IMR-90 (cell line): ENCODE measurements around the gene RAB20. TPM values are rescaled to one million over a fixed set of nuclear protein-coding genes. Genes with fewer than 3 reads are reported as not detected.

ENCODE experiments used
- ATAC-seq: fragments of 200-7000 bp; cut with Tn5 transposase; 2 replicates; pipeline ENCODE4 v1.9.1; 2020; ENCODE audit warnings: low read depth, mild to moderate bottlenecking, moderate library complexity
- BruUV-seq: library from RNA; stranded (reverse); fragments of 400-500 nt; replicated peaks from 2 replicates; lab custom pipeline; 2021; lab: Mats Ljungman, UMichigan
- CTCF ChIA-PET: fragments of 300-600 bp; formaldehyde crosslinking; extraction: SDS; loops from one replicate; lab custom pipeline; 2021; ENCODE audit warnings: antibody characterized with exemption; lab: Yijun Ruan, JAX
- POLR2A ChIA-PET: fragments of 300-600 bp; sonication (Branson Sonifier 250); formaldehyde crosslinking; loops from one replicate; lab custom pipeline; 2022; ENCODE audit warnings: antibody characterized with exemption; ENCODE audit not compliant: unreplicated experiment; lab: Charles Lee
- DNase-seq: peaks from one replicate; pipeline ENCODE4 v3.0.0; 2013
- H2AFZ ChIP-seq: replicated peaks from 2 replicates; pipeline ENCODE3; 2013; ENCODE audit warnings: low read length, mild to moderate bottlenecking; ENCODE audit not compliant: poor library complexity
- H2AK5ac ChIP-seq: 2 replicates; pipeline ENCODE4 v1.6.1; 2013; ENCODE audit warnings: low read depth, low read length, inconsistent platforms
- H2AK9ac ChIP-seq: replicated peaks from 2 replicates; pipeline ENCODE3; 2013; ENCODE audit warnings: mild to moderate bottlenecking, low read depth, low read length, moderate library complexity; ENCODE audit not compliant: poor library complexity
- H2BK120ac ChIP-seq: 2 replicates; pipeline ENCODE4 v1.6.1; 2013; ENCODE audit warnings: low read depth, low read length, inconsistent platforms
- H2BK15ac ChIP-seq: 3 replicates; pipeline ENCODE4 v1.6.1; 2013; ENCODE audit warnings: low read depth, low read length, inconsistent platforms
- H2BK20ac ChIP-seq: 2 replicates; pipeline ENCODE4 v1.6.1; 2013; ENCODE audit warnings: low read depth, mild to moderate bottlenecking, inconsistent platforms, low read length, moderate library complexity
- H2BK5ac ChIP-seq: 2 replicates; pipeline ENCODE4 v1.6.1; 2013; ENCODE audit warnings: mild to moderate bottlenecking, low read depth, low read length, inconsistent platforms; ENCODE audit not compliant: poor library complexity, severe bottlenecking
- H3K14ac ChIP-seq: replicated peaks from 2 replicates; pipeline ENCODE4 v1.6.1; 2013; ENCODE audit warnings: low read depth, low read length, inconsistent platforms
- H3K18ac ChIP-seq: 2 replicates; pipeline ENCODE4 v1.6.1; 2013; ENCODE audit warnings: low read depth, low read length, control low read depth
- H3K23ac ChIP-seq: 2 replicates; pipeline ENCODE4 v1.6.1; 2013; ENCODE audit warnings: low read depth, low read length, inconsistent platforms
- H3K27ac ChIP-seq: 2 replicates; pipeline ENCODE4 v1.5.1; 2013; ENCODE audit warnings: mild to moderate bottlenecking, control low read depth, low read length; ENCODE audit not compliant: insufficient read depth
- H3K27me3 ChIP-seq: 2 replicates; pipeline ENCODE4 v1.6.1; 2013; ENCODE audit warnings: low read length; ENCODE audit not compliant: control insufficient read depth, insufficient read depth
- H3K36me3 ChIP-seq: 2 replicates; pipeline ENCODE4 v1.6.1; 2013; ENCODE audit warnings: low read length, mixed read lengths; ENCODE audit not compliant: control insufficient read depth, insufficient read depth
- H3K4ac ChIP-seq: 2 replicates; pipeline ENCODE4 v1.6.1; 2013; ENCODE audit warnings: low read depth, low read length, inconsistent platforms
- H3K4me1 ChIP-seq: 2 replicates; pipeline ENCODE4 v1.6.1; 2013; ENCODE audit warnings: low read length, mixed read lengths; ENCODE audit not compliant: control insufficient read depth, insufficient read depth
- H3K4me2 ChIP-seq: 2 replicates; pipeline ENCODE4 v1.6.1; 2013; ENCODE audit warnings: low read depth, mild to moderate bottlenecking, control low read depth, low read length, moderate library complexity
- H3K4me3 ChIP-seq: 2 replicates; pipeline ENCODE4 v1.5.1; 2013; ENCODE audit warnings: low read depth, mild to moderate bottlenecking, control low read depth, low read length, moderate library complexity; ENCODE audit not compliant: insufficient read depth
- H3K56ac ChIP-seq: 2 replicates; pipeline ENCODE4 v1.6.1; 2013; ENCODE audit warnings: low read length, inconsistent platforms; ENCODE audit not compliant: insufficient read depth; ENCODE audit errors: extremely low read depth
- H3K79me1 ChIP-seq, 2 experiments: 2 replicates each; pipeline ENCODE4 v1.6.1; 2013; ENCODE audit warnings: low read length in 2 of 2, inconsistent platforms in 1 of 2, low read depth in 1 of 2
- H3K9ac ChIP-seq: 2 replicates; pipeline ENCODE4 v1.6.1; 2013; ENCODE audit warnings: low read depth, low read length, control low read depth
- H3K9me1 ChIP-seq: 2 replicates; pipeline ENCODE4 v1.6.1; 2013; ENCODE audit warnings: low read length, inconsistent platforms; ENCODE audit not compliant: insufficient read depth
- H3K9me3 ChIP-seq: 2 replicates; pipeline ENCODE4 v1.6.1; 2013; ENCODE audit warnings: low read length; ENCODE audit not compliant: control insufficient read depth, insufficient read depth
- H4K20me1 ChIP-seq: 2 replicates; pipeline ENCODE4 v1.6.1; 2013; ENCODE audit warnings: low read length, inconsistent platforms; ENCODE audit not compliant: insufficient read depth
- H4K5ac ChIP-seq: 2 replicates; pipeline ENCODE4 v1.6.1; 2013; ENCODE audit warnings: mild to moderate bottlenecking, low read depth, low read length, control low read depth
- H4K8ac ChIP-seq, 2 experiments: 2 replicates each; pipeline ENCODE4 v1.6.1; 2013; ENCODE audit warnings: low read depth in 2 of 2, low read length in 2 of 2, control low read depth in 1 of 2, inconsistent platforms in 1 of 2
- H4K91ac ChIP-seq: 2 replicates; pipeline ENCODE4 v1.6.1; 2013; ENCODE audit warnings: low read depth, low read length, inconsistent platforms; ENCODE audit not compliant: insufficient read depth
- CEBPB ChIP-seq: IDR thresholded peaks from 2 replicates; pipeline ENCODE4 v1.6.1; 2012; ENCODE audit warnings: low read depth, low read length, improper control_type of control experiment
- MAFK ChIP-seq: IDR thresholded peaks from 2 replicates; pipeline ENCODE4 v1.6.1; 2012; ENCODE audit warnings: low read depth, low read length, improper control_type of control experiment
- MXI1 ChIP-seq: IDR thresholded peaks from 2 replicates; pipeline ENCODE4 v1.6.1; 2012; ENCODE audit warnings: low read depth, mild to moderate bottlenecking, low read length, moderate library complexity, borderline replicate concordance
- NFE2L2 ChIP-seq: fragments of 150-350 bp; IDR thresholded peaks from 2 replicates; pipeline ENCODE4 v1.6.1; 2016; ENCODE audit warnings: low read depth, mild to moderate bottlenecking, low read length
- WGBS, 2 experiments: methylation state at CpG; one replicate each; pipeline versions ENCODE4 v1.1.5 to v1.1.7; 2013; ENCODE audit warnings: missing lambda C conversion rate in 2 of 2; ENCODE audit not compliant: insufficient read length in 1 of 2; ENCODE audit errors: extremely low coverage in 2 of 2; 5-methylcytosine and 5-hydroxymethylcytosine counted together
- dilution Hi-C: fragments of 300-500 bp; cut with HindIII; formaldehyde crosslinking; loops from one replicate; pipeline ENCODE4 v1.14.3; 2018; ENCODE audit warnings: low sequenced_read_pairs; ENCODE audit not compliant: unreplicated experiment
- in situ Hi-C: fragments of 300-500 bp; cut with MboI; formaldehyde crosslinking; loops from 3 replicates; pipeline ENCODE4 v1.14.3; 2019; ENCODE audit warnings: low sequenced_read_pairs, inconsistent platforms, mixed read lengths
- intact Hi-C: fragments of 100-400 bp; cut with micrococcal nuclease; formaldehyde crosslinking; loops from 2 replicates; pipeline ENCODE4 v1.10.0; 2022
- polyA plus RNA-seq, 3 experiments: library from polyadenylated mRNA; depleted of rRNA; stranded (reverse); fragments of >200 nt; gene quantifications; 2 replicates each; pipeline ENCODE4 v1.2.3, GENCODE V29; 2012; ENCODE audit warnings: low replicate concordance in 1 of 3
- total RNA-seq: library from RNA; depleted of rRNA; stranded (reverse); fragments of >200 nt; gene quantifications from 2 replicates; pipeline ENCODE4 v1.2.3, GENCODE V29; 2012

RAB20 gene
- total and polyA plus RNA-seq, 2 of the 4 experiments (the other 2 are of a cell fraction): 3.8 to 5.1 TPM

DNA sequence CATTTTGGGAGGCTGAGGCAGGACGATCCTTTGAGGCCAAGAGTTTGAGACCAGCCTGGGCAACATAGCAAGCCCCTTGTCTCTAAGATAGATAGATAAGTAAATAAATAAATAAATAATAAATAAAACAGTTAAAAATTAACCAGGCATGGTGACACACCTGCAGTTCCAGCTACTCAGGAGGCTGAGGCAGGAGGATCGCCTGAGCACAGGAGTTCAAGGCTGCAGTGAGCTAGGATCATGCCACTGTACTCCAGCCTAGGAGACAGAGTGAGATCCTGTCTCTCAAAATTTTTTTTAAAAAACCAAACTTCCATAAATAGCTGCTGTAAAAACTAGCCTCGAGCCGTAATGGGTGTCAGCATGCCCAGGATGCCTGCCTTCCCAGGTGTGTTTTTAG is 39.5 kb upstream of the RAB20 start:
- no peak overlapping the region for H2AK5ac ChIP-seq
- 100% methylated on average over 1 of the region's 4 CpGs; no CpG with 5 or more reads in 1 of the 2 experiments for WGBS, 2 experiments
- TF ChIP-seq MXI1: no peak
- no peak for TF ChIP-seq MAFK
- TF ChIP-seq NFE2L2: no peak
- TF ChIP-seq CEBPB: no peak

More for the DNA sequence above, 39.5 kb upstream of the RAB20 start:
- ChIA-PET CTCF (no interaction called here), POLR2A (interaction anchor here (1.0 kb wide), 1 partner anchor 96 kb away, joined by 3 read pairs; no protein-coding TSS in a partner anchor)
- no peak overlapping the region for H3K18ac ChIP-seq
- H3K4me2 ChIP-seq: no peak overlapping the region
- no peak overlapping the region for H3K4ac ChIP-seq
- no peak overlapping the region for H3K56ac ChIP-seq
- H3K36me3 ChIP-seq: no peaks in the 10 kb centered on the region
- ATAC-seq (no peak), DNase-seq (no peak)
- no peaks in the 10 kb centered on the region for H3K9me3 ChIP-seq
- no peak overlapping the region for H3K23ac ChIP-seq
- H2BK120ac ChIP-seq: no peak overlapping the region
- no peak overlapping the region for H2BK15ac ChIP-seq
- H3K9me1 ChIP-seq: no peaks in the 10 kb centered on the region
- intact Hi-C loops (no loop called here), in situ Hi-C loops (no loop called here), dilution Hi-C loops (no loop called here)
- H2AFZ ChIP-seq: no peak overlapping the region
- no peaks in the 10 kb centered on the region for H3K79me1 ChIP-seq
- no peak overlapping the region for H2AK9ac ChIP-seq
- H2BK20ac ChIP-seq: no peak overlapping the region
- no peak overlapping the region for H3K4me3 ChIP-seq
- H3K27ac ChIP-seq: no peak overlapping the region
- peaks cover 2% of the 10 kb centered on the region; the same call in 1 of the 2 replicates for H3K27me3 ChIP-seq
- no peak overlapping the region for H4K8ac ChIP-seq
- H4K91ac ChIP-seq: no peak overlapping the region
- no TSS peak for BruUV-seq
- no peak overlapping the region for H2BK5ac ChIP-seq
- no peaks in the 10 kb centered on the region for H3K4me1 ChIP-seq
- no peak overlapping the region for H3K14ac ChIP-seq
- no peaks in the 10 kb centered on the region for H4K20me1 ChIP-seq
- H4K5ac ChIP-seq: no peak overlapping the region
- H3K9ac ChIP-seq: no peak overlapping the region
